Diencephalon (tissue), 1 donor: Measurements from ENCODE around the gene RER1. TPM values are rescaled to one million over a fixed set of nuclear protein-coding genes. Genes with fewer than 3 reads are reported as not detected.

Source experiments
- total RNA-seq: library from RNA; depleted of rRNA; stranded (reverse); fragments of >200 nt; gene quantifications from one replicate; pipeline ENCODE4 v1.2.3, GENCODE V29; 2014

Gene RER1
- 41.3 TPM for total RNA-seq

GRCh38 chr1:2391041-2391930, at the start of gene RER1, which contains the start of gene MORN1:
Gene RER1 (plus strand): TSS chr1:2391841. CDS start chr1:2395791, 3,950 bp downstream.
Gene MORN1 (minus strand): TSS chr1:2391554. CDS start chr1:2391533, 21 bp downstream.

GRCh38 chr1:2412395-2412772, 20.7 kb downstream of the RER1 start, which contains the start of gene PEX10:
Gene PEX10 (minus strand): TSS chr1:2412564. CDS start chr1:2412502, 62 bp downstream.

Other genes with a start within 250 kb of the RER1 start
- 21.7 TPM for gene FAAP20, start 197.1 kb upstream of the RER1 start, total RNA-seq
- gene SKI, start 163.5 kb upstream of the RER1 start, total RNA-seq: 20.3 TPM
- 15.7 TPM for gene MORN1, start 287 bp upstream of the RER1 start, total RNA-seq
- gene PEX10, start 20.7 kb downstream of the RER1 start, total RNA-seq: 21.0 TPM
- gene PLCH2, start 84.4 kb downstream of the RER1 start, total RNA-seq: 16.1 TPM
- gene PANK4, start 134.8 kb downstream of the RER1 start, total RNA-seq: 39.4 TPM
- 156 TPM for gene HES5, start 138.4 kb downstream of the RER1 start, total RNA-seq
- gene TNFRSF14, start 164.5 kb downstream of the RER1 start, total RNA-seq: 2.8 TPM
- gene PRXL2B, start 194.9 kb downstream of the RER1 start, total RNA-seq: 30.2 TPM
- 4.6 TPM for gene MMEL1, start 241.2 kb downstream of the RER1 start, total RNA-seq